Esophagus muscularis mucosa (tissue), 4 donors: ENCODE data around the gene FAM222B. TPM values are rescaled to one million over a fixed set of nuclear protein-coding genes. Genes with fewer than 3 reads are reported as not detected.

Source experiments
- DNase-seq: peaks from one replicate; pipeline ENCODE4 v3.0.0-alpha.2; 2017; ENCODE audit errors: extremely low spot score
- H3K27ac ChIP-seq, 4 donors: fragments of 200-600 bp; sonication (generic); replicated peaks in 1 of 4; 1 replicate in 3 of 4; 2 replicates in 1 of 4; pipeline ENCODE4 v1.5.1; 2016 to 2019; ENCODE audit warnings: mild to moderate bottlenecking in 1 of 4
- H3K27me3 ChIP-seq, 4 donors: fragments of 200-600 bp; sonication (generic); one replicate each; pipeline versions ENCODE4 v1.5.1 to v1.6.0; 2016 to 2019
- H3K36me3 ChIP-seq, 4 donors: fragments of 200-600 bp; sonication (generic); one replicate each; pipeline ENCODE4 v1.5.1; 2016 to 2019
- H3K4me1 ChIP-seq, 4 donors: fragments of 200-600 bp; sonication (generic); one replicate each; pipeline ENCODE4 v1.5.1; 2016 to 2019
- H3K4me3 ChIP-seq, 4 donors: fragments of 200-600 bp; sonication (generic); 1 replicate in 2 of 4; 2 replicates in 2 of 4; pipeline ENCODE4 v1.5.1; 2016 to 2019; ENCODE audit warnings: mild to moderate bottlenecking in 4 of 4, moderate library complexity in 1 of 4
- H3K9me3 ChIP-seq, 4 donors: fragments of 200-600 bp; sonication (generic); 1 replicate in 3 of 4; 2 replicates in 1 of 4; pipeline ENCODE4 v1.5.1; 2016 to 2019
- EP300 ChIP-seq: sonication (generic); formaldehyde crosslinking; IDR thresholded peaks from one replicate; pipeline ENCODE4 v1.6.1; 2017; ENCODE audit warnings: antibody characterized with exemption
- POLR2A ChIP-seq: fragments of 450-650 bp; IDR thresholded peaks from one replicate; pipeline ENCODE4 v1.6.1; 2017; ENCODE audit warnings: antibody characterized with exemption, moderate library complexity, mild to moderate bottlenecking, low read depth
- POLR2AphosphoS5 ChIP-seq, 2 donors: sonication (generic); formaldehyde crosslinking; IDR thresholded peaks; one replicate each; pipeline ENCODE4 v1.6.1; 2017; ENCODE audit warnings: antibody characterized with exemption in 2 of 2
- WGBS: methylation state at CpG from one replicate; pipeline ENCODE4 v1.1.5; 2018; 5-methylcytosine and 5-hydroxymethylcytosine counted together
- intact Hi-C: fragments of 100-400 bp; cut with DNase I; formaldehyde crosslinking; loops from one replicate; pipeline ENCODE4 v1.15.1; 2023
- total RNA-seq, 4 donors: library from RNA; depleted of rRNA; stranded (reverse); fragments of >200 nt; gene quantifications; one replicate each; pipeline versions ENCODE4 v1.1.0 to v1.2.1, GENCODE V29; 2016
- TF ChIP-seq, protein P1 (sequence below), 3 experiments: fragments of 200-600 bp in 2 of 3; fragments of 450-650 bp in 1 of 3; sonication (generic) in 2 of 3; IDR thresholded peaks; one replicate each; pipeline ENCODE4 v1.5.1; 2017 to 2019; ENCODE audit warnings: antibody characterized with exemption in 3 of 3, mild to moderate bottlenecking in 2 of 3, moderate library complexity in 1 of 3

The FAM222B gene
- total RNA-seq, 4 donors from 2014 or later: 15.9 to 48.1 (median 30.3) TPM

DNA sequence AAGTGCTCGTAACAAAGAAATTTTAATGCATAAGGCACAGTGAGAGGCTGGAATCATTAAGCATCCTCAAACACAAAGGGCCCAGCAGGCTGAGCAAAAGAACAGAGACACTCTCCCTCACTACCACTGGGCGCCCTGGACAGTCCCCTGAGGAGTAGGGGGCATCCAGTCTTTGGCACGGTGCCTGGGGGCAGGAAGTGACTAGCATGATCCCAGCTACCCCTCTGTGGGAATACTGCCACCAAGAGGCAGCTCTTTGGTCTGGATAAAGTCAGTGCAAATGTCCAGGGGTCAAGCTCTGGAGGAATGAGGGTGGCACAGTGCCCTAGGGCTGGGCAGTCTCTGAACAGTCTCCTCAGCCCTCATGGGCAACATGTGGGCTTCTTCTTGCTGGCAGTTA, 128.3 kb downstream of the FAM222B start:
- Histone ChIP-seq H3K27ac (no peak overlapping the region), H3K27me3 (no peaks in the 10 kb centered on the region), H3K36me3 (peaks cover 5 to 33% (median 21%) of the 10 kb centered on the region in 4 donors), H3K4me3 (no peak overlapping the region), H3K4me1 (peaks cover 42 to 68% (median 60%) of the 10 kb centered on the region in 4 donors), H3K9me3 (no peaks in the 10 kb centered on the region)
- TF ChIP-seq, protein P1, sequence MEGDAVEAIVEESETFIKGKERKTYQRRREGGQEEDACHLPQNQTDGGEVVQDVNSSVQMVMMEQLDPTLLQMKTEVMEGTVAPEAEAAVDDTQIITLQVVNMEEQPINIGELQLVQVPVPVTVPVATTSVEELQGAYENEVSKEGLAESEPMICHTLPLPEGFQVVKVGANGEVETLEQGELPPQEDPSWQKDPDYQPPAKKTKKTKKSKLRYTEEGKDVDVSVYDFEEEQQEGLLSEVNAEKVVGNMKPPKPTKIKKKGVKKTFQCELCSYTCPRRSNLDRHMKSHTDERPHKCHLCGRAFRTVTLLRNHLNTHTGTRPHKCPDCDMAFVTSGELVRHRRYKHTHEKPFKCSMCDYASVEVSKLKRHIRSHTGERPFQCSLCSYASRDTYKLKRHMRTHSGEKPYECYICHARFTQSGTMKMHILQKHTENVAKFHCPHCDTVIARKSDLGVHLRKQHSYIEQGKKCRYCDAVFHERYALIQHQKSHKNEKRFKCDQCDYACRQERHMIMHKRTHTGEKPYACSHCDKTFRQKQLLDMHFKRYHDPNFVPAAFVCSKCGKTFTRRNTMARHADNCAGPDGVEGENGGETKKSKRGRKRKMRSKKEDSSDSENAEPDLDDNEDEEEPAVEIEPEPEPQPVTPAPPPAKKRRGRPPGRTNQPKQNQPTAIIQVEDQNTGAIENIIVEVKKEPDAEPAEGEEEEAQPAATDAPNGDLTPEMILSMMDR (IDR thresholded peaks at IDR 0.05): no peak
- no peak for TF ChIP-seq POLR2AphosphoS5 (IDR thresholded peaks at IDR 0.05)
- no peak for TF ChIP-seq POLR2A
- TF ChIP-seq EP300: no peak
- no peak for DNase-seq
- intact Hi-C loops: no loop called here
- WGBS: 80% methylated on average over 2 of the region's 3 CpGs

- peaks cover 5 to 33% (median 21%) of the 10 kb centered on the region in 4 donors for H3K36me3 ChIP-seq
- intact Hi-C loops: no loop called here
- WGBS: 77% methylated on average over 7 of the region's 7 CpGs
- TF ChIP-seq POLR2A: no peak
- TF ChIP-seq POLR2AphosphoS5 (IDR thresholded peaks at IDR 0.05): no peak
- peak overlapping the region in 2 of 4 donors; percentile 92 to 94 for H3K27ac ChIP-seq
- H3K9me3 ChIP-seq: no peaks in the 10 kb centered on the region
- DNase-seq: no peak
- peaks cover 30 to 54% (median 46%) of the 10 kb centered on the region in 4 donors for H3K4me1 ChIP-seq
- H3K4me3 ChIP-seq: no peak overlapping the region
- no peaks in the 10 kb centered on the region for H3K27me3 ChIP-seq
These were observed 129.7 kb downstream of the FAM222B start for GRCh38 chr17:28712705-28713415.

DNA sequence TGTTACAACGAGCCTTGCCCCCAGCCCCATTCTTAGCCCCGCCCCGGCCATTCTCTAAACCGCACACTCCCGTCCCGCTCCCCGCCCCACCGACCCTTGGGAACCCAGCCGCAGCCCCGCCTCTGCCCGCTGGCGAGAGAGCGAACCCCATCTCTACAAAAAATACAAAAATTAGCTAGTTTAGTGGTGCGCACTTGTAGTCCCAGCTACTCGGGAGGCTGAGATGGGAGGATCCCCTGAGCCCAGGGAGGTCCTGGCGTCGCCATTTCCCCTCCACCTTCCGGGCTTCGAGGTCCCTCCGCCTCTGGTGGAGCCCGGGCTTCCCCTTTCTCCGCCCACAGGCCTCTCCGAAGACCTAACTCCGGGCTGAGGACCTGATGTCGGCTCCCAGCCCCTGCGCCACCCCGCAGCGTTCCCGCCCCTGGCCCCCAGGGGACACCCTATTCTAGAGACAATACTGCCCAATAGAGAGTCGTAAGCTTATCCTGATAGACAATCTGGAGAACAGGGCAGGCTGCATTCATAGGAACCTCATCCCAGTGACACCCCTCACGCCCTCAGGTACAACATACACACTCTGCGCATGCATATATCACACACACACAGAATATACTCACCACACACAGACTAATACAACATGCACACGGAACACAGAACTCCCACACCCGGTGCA, 130.4 kb downstream of the FAM222B start:
- TF ChIP-seq POLR2A (no peak), POLR2AphosphoS5 (IDR thresholded peaks at IDR 0.05) (no peak), EP300 (no peak)
- TF ChIP-seq, protein P1 (IDR thresholded peaks at IDR 0.05): no peak
- peak overlapping the region; percentile 65 to 79 (median 72) for H3K4me3 ChIP-seq
- peak overlapping the region; percentile 91 to 96 (median 93) for H3K27ac ChIP-seq
- peaks cover 30 to 53% (median 43%) of the 10 kb centered on the region in 4 donors for H3K4me1 ChIP-seq
- intact Hi-C loops: no loop called here
- DNase-seq: no peak
- WGBS: 40% methylated on average over 24 of the region's 34 CpGs
- no peaks in the 10 kb centered on the region for H3K9me3 ChIP-seq
- no peaks in the 10 kb centered on the region for H3K27me3 ChIP-seq
- H3K36me3 ChIP-seq: peaks cover 5 to 33% (median 21%) of the 10 kb centered on the region in 4 donors

DNA sequence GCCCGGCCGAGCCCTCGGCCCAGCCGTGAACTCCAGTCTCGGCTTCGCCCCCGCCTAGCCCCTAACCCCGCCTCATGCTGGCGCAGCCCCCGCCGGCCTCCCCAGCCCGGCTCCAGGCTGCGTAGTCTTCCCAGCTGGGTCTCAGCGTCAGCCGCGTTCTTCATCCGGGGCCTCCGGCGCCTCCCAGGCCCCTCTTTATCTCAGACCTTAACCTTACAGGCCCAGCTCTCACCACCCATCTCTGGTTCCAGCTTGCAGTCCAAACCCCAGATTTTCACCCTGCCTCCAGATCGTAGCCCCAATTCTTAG, 130.9 kb downstream of the FAM222B start, which contains the start of gene PROCA1:
TSS of gene PROCA1 (minus strand) at position 166 of the 309 bp plus-strand sequence. CDS start 228 bp downstream, outside the sequence.
- WGBS: 43% methylated on average over 1 of the region's 20 CpGs
- peak within 1 kb of the TSS; percentile 91 to 96 (median 93) for H3K27ac ChIP-seq
- DNase-seq: no peak
- no peaks in the 10 kb centered on the region for H3K9me3 ChIP-seq
- H3K36me3 ChIP-seq: peaks cover 5 to 33% (median 21%) of the 10 kb centered on the region in 4 donors
- no peaks in the 10 kb centered on the region for H3K27me3 ChIP-seq
- intact Hi-C loops: no loop called here
- no peak for TF ChIP-seq POLR2A
- no peak for TF ChIP-seq EP300
- TF ChIP-seq, protein P1 (IDR thresholded peaks at IDR 0.05): no peak
- TF ChIP-seq POLR2AphosphoS5 (IDR thresholded peaks at IDR 0.05): no peak
- peak within 1 kb of the TSS; percentile 65 to 79 (median 72) for H3K4me3 ChIP-seq
- H3K4me1 ChIP-seq: peaks cover 28 to 48% (median 38%) of the 10 kb centered on the region in 4 donors
